Amniotic stem cell (primary cell): ENCODE results near the gene ATP6V0B.

Source experiments
- DNase-seq: peaks from one replicate; lab custom pipeline; 2025; lab: John Stamatoyannopoulos, UW

The ATP6V0B gene

GRCh38 chr1:43946236-43947060 lies 28.3 kb upstream of the ATP6V0B start, which contains the start of gene IPO13:
Gene IPO13, plus strand, starts transcription at chr1:43946950. Its CDS starts 651 bp downstream, at chr1:43947601.
- DNase-seq: peak; percentile 85

DNA sequence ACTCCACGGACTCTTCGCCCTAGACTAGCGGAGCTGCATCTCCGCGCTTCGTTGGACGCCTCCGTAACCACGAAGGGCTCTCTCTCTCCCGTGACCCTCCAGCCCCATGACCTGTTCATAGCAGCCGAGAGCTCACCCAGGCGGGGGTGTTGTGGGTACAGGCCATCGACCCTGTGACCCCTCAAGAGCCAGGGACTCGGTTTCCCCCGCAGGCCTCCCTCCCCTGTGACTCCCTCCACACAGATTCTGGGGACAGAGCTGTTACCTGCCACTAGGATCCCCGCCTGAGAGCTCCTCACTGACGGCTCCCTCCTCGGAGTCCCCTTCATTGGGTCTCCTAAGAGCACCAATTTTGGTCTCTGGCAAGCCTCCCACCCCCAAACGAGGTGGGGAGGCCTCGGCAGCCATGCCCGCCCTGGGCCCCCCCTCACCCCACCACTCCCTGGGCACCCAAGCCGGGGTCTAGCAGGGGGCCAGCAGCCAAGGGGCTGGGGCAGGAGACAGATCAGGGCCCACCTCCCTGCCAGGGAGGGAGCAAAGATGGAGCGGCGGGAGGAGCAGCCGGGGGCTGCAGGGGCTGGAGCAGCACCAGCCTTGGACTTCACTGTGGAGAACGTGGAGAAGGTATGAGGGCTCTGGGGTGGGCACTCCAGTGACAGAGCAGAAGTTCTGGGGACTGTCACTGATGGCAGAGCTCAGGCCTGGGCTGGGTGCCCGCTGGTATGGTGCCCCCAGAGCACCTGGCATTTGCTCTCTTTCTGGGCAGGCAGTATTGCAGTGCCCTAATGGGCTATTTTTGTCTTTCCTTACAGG lies 27.5 kb upstream of the ATP6V0B start:
- no peak for DNase-seq

- DNase-seq: no peak
Observed at GRCh38 chr1:43947874-43948437, 26.8 kb upstream of the ATP6V0B start.

- DNase-seq: no peak
Observed at GRCh38 chr1:43949678-43950077, 25.1 kb upstream of the ATP6V0B start.

DNA sequence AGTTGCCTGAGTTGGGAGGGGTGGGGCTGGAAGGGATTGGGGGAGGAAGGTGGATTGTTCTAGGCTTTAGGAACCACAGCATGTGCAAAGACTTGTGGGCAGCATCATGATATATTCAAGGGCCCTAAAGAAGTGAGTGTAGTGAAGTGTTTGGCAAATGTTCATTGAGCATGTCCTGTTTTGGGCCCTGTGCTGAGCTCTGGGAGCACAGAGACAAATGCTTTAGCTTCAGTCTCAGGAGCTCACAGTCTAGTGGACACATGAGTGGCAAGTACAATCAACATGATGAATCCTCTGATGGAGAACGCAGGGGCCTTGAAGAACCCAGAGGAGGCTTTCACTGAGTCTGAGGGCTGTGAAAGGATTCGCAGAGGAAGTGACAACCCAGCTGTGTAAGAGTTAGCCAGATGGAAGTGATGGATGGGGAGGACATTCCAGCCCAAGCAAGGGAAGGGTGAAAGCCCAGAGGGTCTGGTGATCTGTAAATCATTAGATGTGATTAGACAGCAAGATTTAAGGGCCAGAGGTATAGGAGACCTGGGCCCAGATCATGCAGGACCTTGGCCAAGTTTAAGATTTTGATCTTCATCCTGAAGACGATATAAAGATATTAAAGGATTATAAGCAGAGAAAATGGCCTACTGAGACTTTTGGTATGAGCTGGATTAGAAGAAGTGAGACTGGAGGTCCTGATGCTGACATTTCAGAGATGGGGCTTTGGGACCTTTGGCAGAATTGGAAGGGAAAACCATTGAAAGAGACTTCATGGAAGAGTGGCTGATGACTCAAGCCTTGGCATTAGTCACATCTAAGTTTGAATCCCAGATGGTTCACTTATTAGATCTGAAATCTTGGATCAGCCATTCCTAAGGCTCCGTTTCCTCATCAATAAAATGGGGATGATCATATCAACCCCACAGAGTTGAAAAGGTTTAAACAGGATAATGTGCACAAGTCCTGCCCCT lies 23.5 kb upstream of the ATP6V0B start:
- DNase-seq: no peak

DNA sequence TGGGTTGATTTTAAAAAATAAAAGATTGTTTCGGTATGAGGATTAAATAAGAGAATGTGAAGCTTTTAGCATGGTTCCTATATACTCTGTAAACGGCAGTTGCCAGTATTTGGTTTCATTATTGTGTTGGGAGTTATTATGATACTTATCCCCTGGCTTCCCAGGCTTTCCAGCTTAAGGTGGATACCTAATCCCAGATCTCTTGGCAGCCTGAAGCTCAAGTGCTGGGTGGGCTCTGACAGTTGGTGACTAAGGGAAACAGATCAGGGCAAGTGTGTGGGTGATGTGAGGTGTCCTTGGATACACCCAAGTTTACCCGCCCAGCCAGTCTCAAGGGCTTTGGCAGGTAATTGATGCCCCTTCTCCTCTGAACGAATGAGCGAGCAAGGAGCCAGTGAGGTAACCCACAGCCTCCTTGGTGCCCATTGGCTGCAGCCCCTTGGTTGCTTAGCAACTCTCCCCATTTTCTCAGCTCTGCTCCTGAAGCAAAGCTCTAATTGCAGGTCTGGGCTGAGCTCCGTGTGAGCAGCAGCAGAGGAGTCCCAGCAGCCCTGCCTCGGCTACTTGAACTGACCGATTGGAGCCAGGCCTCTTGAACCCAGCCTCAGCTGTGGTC lies 21.9 kb upstream of the ATP6V0B start:
- DNase-seq: no peak

DNA sequence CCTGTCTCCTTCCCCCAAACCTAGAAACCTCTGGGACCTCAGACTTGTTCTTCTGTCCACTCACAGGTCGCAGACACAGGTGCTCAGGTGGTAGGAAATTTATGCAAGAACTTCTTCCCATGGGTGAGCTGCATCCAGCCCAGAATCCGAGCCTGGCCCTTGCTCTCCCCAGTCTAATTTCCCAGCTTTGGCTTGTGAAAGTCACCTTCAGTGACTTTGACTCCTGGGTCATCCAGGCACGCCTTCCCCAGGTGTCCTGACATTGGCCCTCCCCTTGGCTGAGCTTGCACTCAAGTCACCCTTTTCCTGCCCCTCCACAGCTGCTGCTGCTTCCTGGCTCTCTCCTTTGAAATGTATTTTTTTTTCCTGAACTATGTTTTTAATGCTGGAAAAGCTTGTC lies 21.4 kb upstream of the ATP6V0B start:
- no peak for DNase-seq

DNA sequence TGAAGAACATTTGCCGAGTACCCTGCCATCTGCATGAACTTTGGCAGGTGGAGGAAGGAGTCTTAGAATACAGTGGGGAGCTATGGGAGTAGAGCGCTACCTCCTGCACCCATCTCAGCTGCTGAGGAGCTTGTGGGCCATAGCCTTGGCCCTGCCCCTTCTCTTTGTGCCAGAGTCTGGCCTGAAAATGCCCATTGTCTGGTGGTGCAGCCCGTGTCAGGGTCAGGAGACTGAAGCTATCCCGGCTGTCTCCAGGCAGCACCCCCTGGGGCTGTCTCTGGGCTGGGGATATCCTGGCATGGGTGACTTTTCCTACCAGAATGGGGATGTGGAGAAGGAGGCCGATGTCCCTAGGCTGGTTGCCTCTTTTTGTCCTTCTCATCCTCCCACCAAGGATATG lies 20.7 kb upstream of the ATP6V0B start:
- DNase-seq: no peak

DNA sequence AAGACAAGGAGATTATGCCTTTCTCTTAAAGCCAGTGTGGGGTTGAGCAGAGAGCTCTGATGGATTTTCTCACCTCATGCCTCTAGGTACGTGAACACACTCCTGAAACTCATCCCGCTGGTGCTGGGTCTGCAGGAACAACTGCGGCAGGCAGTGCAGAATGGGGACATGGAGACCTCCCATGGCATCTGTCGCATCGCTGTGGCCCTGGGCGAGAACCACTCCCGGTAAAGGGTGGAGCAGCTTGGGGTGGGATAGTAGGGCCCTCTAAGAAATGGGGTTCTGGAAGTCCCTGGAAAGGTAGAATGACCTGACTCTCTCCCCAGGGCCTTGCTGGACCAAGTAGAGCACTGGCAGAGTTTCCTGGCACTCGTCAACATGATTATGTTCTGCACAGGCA lies 18.5 kb upstream of the ATP6V0B start:
- no peak for DNase-seq

DNA sequence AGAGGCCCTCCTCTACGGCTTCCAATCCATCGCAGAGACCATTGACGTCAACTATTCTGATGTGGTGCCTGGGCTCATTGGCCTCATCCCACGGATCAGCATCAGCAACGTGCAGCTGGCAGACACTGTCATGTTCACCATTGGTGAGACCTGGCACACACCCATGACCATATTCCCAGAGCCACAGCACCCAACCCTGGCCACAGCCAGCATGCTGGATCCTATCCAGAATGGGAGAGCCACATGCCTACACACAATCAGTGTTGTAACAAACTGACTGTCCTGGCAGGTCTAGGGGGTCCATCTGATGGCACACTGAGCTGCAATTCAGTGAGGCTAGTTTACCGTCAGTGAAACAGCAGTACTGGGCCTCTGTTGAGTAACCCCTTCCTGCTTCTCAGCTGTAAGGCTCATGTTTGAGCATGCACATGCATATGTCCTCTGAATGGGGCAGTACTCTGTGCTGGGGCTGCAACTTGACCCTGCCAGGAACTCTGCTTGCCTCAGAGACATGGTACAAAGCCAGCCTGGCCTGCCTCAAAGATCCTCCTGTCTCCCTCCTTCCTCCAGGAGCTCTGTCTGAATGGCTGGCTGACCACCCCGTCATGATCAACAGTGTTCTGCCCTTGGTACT lies 17.2 kb upstream of the ATP6V0B start:
- DNase-seq: no peak

DNA sequence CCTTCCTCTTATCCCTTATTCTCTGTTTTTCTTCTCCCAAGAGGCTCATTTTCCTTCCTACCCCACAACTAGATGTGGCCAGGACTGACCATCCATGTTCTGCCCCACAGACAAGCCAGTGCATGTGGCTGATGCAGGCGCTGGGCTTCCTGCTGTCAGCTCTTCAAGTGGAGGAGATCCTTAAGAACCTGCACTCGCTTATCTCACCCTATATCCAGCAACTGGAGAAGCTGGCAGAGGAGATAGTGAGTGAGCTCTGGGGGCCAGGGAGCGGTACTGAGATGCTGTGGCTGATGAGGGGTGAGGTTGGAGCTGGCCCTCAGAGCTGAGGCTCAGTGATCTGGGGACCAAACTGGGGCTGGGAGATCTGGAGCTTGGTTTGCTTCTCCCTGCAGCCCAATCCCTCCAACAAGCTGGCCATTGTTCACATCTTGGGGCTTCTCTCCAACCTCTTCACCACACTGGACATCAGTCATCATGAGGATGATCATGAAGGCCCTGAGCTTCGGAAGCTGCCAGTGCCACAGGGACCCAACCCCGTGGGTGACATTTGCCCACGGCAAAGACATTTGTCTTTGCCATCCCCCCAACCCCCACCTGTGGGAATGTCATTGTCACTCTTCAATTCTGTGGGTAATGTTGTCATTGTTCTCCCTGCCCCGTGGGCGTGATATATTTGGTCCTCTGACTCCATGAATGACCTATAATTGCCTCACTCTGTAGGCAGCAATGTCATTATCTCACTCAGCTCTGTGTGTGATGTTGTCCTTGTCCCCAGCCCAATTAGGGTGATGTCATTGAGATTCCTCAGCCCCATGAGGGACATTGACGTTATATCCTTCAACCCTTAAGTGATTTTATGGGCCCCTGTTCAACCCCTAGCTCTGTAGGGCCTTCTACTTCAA lies 16.2 kb upstream of the ATP6V0B start:
- DNase-seq: no peak

DNA sequence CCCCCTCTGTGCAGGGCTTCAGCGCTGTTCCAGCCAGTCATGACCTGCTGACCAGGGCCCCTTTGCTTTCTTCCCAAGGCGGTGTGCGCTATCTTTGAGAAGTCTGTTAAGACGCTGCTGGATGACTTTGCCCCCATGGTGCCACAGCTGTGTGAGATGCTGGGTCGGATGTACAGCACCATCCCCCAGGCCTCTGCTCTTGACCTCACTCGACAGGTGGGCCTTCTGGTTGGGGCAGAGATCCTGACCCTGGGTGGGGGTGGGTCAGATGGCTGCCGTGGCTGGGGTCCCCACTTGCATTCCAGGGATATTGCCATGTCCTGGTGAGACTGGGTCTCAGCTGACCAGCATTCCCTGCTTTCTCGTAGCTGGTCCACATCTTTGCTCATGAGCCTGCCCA lies 14.0 kb upstream of the ATP6V0B start:
- DNase-seq: no peak

DNA sequence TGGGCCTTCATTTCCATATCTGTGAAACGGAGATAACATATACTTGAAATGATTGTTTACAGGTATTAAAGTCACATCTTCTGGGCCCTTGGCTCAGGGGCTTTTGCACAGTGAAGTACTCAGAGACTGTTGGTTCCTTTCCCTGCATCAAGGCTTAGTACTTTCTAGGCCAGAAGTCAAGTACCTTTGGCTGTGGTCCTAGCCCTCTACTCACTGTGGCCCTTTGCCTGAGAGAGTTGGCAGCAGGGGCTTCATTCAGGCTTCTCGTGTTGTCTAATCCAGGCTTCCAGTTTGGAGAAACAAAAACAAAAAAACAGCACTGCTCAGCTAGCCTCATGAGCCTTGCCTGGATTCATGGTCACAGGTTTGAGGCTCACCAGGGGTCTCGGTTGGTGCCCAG lies 13.1 kb upstream of the ATP6V0B start:
- no peak for DNase-seq

DNA sequence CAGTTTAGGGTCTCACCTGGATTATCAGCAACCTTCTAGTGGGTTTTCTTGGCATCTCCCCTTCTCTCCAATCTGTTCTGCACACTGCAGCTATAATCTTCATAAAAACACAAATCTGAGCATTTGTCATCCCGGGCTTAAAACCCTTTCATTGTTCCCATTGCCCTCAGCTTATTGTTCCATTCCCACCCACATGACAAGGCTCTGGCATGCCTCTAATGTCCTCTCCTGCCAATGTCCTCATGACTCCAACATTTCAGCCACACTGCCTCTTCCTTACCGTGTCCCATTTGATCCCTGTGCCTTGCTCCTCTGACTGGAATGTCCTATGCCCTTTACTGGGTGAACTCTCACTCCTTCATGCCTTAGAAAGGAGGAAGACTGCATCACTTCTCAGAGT lies 12.4 kb upstream of the ATP6V0B start:
- DNase-seq: no peak

GRCh38 chr1:43963006-43963405 lies 11.8 kb upstream of the ATP6V0B start:
- no peak for DNase-seq

DNA sequence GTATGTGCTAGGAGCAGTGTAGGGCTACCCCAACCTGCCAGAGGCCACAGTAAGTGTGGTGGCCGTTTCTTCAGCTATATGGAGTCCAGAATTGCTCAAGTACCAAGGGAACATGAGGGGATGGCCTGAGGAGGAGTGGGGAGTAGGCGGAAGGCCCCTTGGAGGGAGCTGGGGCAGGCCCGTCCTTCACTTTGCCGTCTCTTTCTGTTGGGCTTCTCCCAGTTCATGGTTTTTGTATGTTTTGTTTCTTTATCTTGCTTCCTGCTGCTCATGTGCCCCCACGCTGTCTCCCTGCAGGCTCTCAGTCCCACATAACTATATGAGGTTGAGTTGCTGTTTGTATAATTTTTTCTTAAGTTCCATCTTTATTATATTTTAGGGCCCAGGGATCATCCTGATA lies 10.9 kb upstream of the ATP6V0B start:
- DNase-seq: no peak

GRCh38 chr1:43965316-43965715 lies 9.4 kb upstream of the ATP6V0B start:
- no peak for DNase-seq

- no peak for DNase-seq
Observed at GRCh38 chr1:43968348-43968948, 6.3 kb upstream of the ATP6V0B start.

DNA sequence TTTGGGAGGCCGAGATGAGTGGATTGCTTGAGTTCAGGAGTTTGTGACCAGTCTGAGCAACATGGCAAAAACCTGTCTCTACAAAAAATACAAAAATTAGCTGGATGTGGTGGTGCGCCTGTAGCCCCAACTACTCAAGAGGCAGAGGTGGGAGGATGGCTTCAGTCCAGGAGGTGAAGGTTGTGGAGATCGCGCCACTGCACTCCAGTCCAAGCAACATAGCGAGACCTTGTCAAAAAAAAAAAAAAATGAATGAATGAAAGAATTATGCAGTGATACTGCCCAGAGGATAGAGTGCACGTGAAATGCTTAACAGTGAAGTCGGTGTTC lies 5.4 kb upstream of the ATP6V0B start:
- no peak for DNase-seq
